OCI-LY1 (cell line): Measurements from ENCODE around the gene CACNG5.

Source experiments
- H2AFZ ChIP-seq: fragments of 200-600 bp; sonication (generic), shearing (Covaris generic); 2 replicates; pipeline ENCODE4 v1.6.0; 2014; ENCODE audit warnings: antibody characterized with exemption, mild to moderate bottlenecking, low read length
- H3F3A ChIP-seq: fragments of 200-600 bp; sonication (generic), shearing (Covaris generic); 2 replicates; pipeline ENCODE4 v1.6.0; 2014; ENCODE audit warnings: mild to moderate bottlenecking, antibody characterized with exemption, low read length, moderate library complexity; ENCODE audit not compliant: insufficient read depth
- H3K27ac ChIP-seq: fragments of 200-600 bp; sonication (generic); 2 replicates; pipeline ENCODE4 v1.5.1; 2014; ENCODE audit warnings: low read length, mixed run types, mild to moderate bottlenecking, low read depth; ENCODE audit not compliant: poor library complexity, severe bottlenecking
- H3K27me3 ChIP-seq: fragments of 200-600 bp; sonication (generic); 2 replicates; pipeline ENCODE4 v1.6.0; 2014; ENCODE audit warnings: antibody characterized with exemption, mild to moderate bottlenecking, low read length, moderate library complexity; ENCODE audit not compliant: insufficient read depth
- H3K36me3 ChIP-seq: fragments of 200-600 bp; sonication (generic); 2 replicates; pipeline ENCODE4 v1.6.1; 2014; ENCODE audit warnings: mild to moderate bottlenecking, antibody characterized with exemption, low read length, moderate library complexity, mixed read lengths; ENCODE audit not compliant: insufficient read depth
- H3K4me1 ChIP-seq: fragments of 200-600 bp; sonication (generic); 2 replicates; pipeline ENCODE4 v1.5.1; 2014; ENCODE audit warnings: mild to moderate bottlenecking, low read length, moderate library complexity; ENCODE audit not compliant: insufficient read depth, severe bottlenecking
- H3K4me2 ChIP-seq: fragments of 200-600 bp; sonication (generic), shearing (Covaris generic); 2 replicates; pipeline ENCODE4 v1.6.1; 2014; ENCODE audit warnings: low read length
- H3K4me3 ChIP-seq: fragments of 200-600 bp; sonication (generic); 2 replicates; pipeline ENCODE4 v1.5.1; 2014; ENCODE audit warnings: low read length, low read depth, mild to moderate bottlenecking, mixed read lengths; ENCODE audit not compliant: poor library complexity, severe bottlenecking
- H3K79me2 ChIP-seq: fragments of 200-600 bp; shearing (Covaris generic); 2 replicates; pipeline ENCODE4 v1.6.1; 2016; ENCODE audit warnings: mixed run types, low read length, mixed read lengths; ENCODE audit not compliant: insufficient read depth
- H3K9ac ChIP-seq: fragments of 200-600 bp; sonication (generic), shearing (Covaris generic); 2 replicates; pipeline ENCODE4 v1.6.1; 2014; ENCODE audit warnings: mild to moderate bottlenecking, low read length, mixed read lengths
- H3K9me2 ChIP-seq: fragments of 200-600 bp; sonication (generic), shearing (Covaris generic); 2 replicates; pipeline ENCODE4 v1.6.1; 2014; ENCODE audit warnings: low read depth, mild to moderate bottlenecking, low read length, mixed read lengths
- H3K9me3 ChIP-seq: fragments of 200-600 bp; shearing (Covaris generic); 2 replicates; pipeline ENCODE4 v1.6.1; 2014; ENCODE audit warnings: low read length, mixed read lengths
- H4K20me1 ChIP-seq: fragments of 200-600 bp; sonication (generic), shearing (Covaris generic); 2 replicates; pipeline ENCODE4 v1.6.0; 2016; ENCODE audit warnings: mild to moderate bottlenecking, low read length; ENCODE audit not compliant: insufficient read depth
- EZH2 ChIP-seq: fragments of 200-600 bp; sonication (generic), shearing (Covaris generic); IDR thresholded peaks from 2 replicates; pipeline ENCODE4 v1.8.0; 2017; ENCODE audit warnings: borderline replicate concordance, mixed run types, mild to moderate bottlenecking, antibody characterized with exemption, low read length, moderate library complexity, mixed read lengths
- TF ChIP-seq, protein P1 (sequence below): fragments of 200-600 bp; sonication (generic), shearing (Covaris generic); IDR thresholded peaks from 2 replicates; pipeline ENCODE4 v1.5.1; 2017; ENCODE audit warnings: mild to moderate bottlenecking, antibody characterized with exemption, low read length, moderate library complexity, mixed read lengths

CACNG5 gene

DNA sequence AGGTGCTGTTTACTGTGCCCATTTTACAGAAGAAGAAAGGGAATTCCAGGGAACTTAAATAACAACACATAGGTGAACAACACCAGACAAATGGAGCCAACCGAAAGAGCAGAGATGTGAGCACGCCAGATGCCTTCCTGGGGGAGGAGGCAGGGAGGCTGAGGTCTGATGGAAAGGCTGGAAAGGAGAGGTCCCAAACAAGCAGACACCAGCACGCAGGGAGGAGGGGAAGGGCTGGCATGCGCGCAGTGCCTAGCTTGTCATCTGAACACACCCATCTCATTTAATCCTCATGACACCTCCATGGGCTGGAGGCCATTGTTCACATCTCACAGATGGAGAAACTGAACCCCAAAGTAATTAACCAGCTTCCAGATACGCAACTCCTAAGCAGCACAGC is 20.9 kb upstream of the CACNG5 start:
- Histone ChIP-seq H4K20me1 (no peaks in the 10 kb centered on the region), H3K9me3 (0 out of 2 replicates have a peak, but pooled peaks cover 6% of the 10 kb centered on the region), H2AFZ (no peak overlapping the region), H3K27ac (no peak overlapping the region), H3K9ac (no peak overlapping the region), H3F3A (no peaks in the 10 kb centered on the region), H3K79me2 (no peaks in the 10 kb centered on the region), H3K9me2 (no peaks in the 10 kb centered on the region), H3K4me1 (peaks cover 19% of the 10 kb centered on the region), H3K4me2 (no peak overlapping the region), H3K27me3 (peaks cover 4% of the 10 kb centered on the region; the same call in 1 of the 2 replicates), H3K4me3 (no peak overlapping the region), H3K36me3 (no peaks in the 10 kb centered on the region; the same call in 1 of the 2 replicates)
- TF ChIP-seq EZH2, result no peak
- TF ChIP-seq, protein P1, sequence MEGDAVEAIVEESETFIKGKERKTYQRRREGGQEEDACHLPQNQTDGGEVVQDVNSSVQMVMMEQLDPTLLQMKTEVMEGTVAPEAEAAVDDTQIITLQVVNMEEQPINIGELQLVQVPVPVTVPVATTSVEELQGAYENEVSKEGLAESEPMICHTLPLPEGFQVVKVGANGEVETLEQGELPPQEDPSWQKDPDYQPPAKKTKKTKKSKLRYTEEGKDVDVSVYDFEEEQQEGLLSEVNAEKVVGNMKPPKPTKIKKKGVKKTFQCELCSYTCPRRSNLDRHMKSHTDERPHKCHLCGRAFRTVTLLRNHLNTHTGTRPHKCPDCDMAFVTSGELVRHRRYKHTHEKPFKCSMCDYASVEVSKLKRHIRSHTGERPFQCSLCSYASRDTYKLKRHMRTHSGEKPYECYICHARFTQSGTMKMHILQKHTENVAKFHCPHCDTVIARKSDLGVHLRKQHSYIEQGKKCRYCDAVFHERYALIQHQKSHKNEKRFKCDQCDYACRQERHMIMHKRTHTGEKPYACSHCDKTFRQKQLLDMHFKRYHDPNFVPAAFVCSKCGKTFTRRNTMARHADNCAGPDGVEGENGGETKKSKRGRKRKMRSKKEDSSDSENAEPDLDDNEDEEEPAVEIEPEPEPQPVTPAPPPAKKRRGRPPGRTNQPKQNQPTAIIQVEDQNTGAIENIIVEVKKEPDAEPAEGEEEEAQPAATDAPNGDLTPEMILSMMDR, result no peak

DNA sequence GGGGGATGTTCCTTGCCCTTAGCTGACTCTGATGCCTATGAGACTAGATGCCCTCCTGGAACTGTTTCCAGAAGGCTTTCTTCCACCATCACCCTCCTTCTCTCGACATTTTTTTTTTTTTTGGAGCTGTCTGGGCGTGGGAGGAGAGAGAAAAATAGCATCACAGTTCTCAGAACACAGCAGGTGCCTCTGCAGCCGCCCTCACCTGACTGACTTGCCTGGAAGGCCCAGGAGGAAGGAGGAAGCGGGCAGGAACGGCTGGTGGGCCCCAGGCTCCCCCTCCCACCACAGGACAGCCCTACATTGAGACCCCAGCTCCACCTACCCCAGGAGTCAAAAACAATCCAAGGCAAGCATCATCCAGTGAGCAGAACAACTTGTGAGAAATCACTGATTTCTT is 20.3 kb upstream of the CACNG5 start:
- 0 out of 2 replicates have a peak, but pooled peaks cover 6% of the 10 kb centered on the region for H3K9me3 ChIP-seq
- H3K9ac ChIP-seq, result no peak overlapping the region
- H3K9me2 ChIP-seq, result no peaks in the 10 kb centered on the region
- H3K4me1 ChIP-seq, result peaks cover 16% of the 10 kb centered on the region
- peaks cover 7% of the 10 kb centered on the region; the same call in 1 of the 2 replicates for H3K27me3 ChIP-seq
- H3F3A ChIP-seq, result no peaks in the 10 kb centered on the region
- H3K36me3 ChIP-seq, result no peaks in the 10 kb centered on the region; the same call in 1 of the 2 replicates
- TF ChIP-seq, protein P1, result no peak
- no peak for TF ChIP-seq EZH2
- H2AFZ ChIP-seq, result no peak overlapping the region
- no peak overlapping the region for H3K27ac ChIP-seq
- H3K4me2 ChIP-seq, result no peak overlapping the region
- no peaks in the 10 kb centered on the region for H4K20me1 ChIP-seq
- no peak overlapping the region for H3K4me3 ChIP-seq
- no peaks in the 10 kb centered on the region for H3K79me2 ChIP-seq

DNA sequence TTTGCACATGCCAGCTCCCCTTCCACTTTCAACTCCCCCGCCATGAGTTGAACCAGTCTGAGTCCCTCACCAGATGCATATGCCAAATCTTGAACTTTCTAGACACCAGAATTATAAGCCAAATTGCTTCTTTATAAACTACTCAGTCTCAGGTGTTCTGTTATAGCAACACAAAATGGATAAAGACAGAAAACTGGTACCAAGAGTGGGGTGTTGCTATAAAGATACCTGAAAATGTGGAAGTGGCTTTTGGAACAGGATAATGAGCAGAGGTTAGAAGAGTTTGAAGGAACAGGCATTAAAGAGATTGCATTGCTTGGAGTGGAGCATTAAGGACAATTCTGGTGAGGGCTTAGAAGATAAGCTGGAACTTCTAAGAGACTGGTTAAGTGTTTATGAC is 17.2 kb upstream of the CACNG5 start:
- Histone ChIP-seq H3K36me3 (no peaks in the 10 kb centered on the region; the same call in 1 of the 2 replicates), H2AFZ (no peak overlapping the region), H3K4me3 (no peak overlapping the region), H3F3A (no peaks in the 10 kb centered on the region), H3K9me2 (no peaks in the 10 kb centered on the region), H3K4me2 (no peak overlapping the region), H4K20me1 (no peaks in the 10 kb centered on the region), H3K4me1 (no peaks in the 10 kb centered on the region), H3K9me3 (0 out of 2 replicates have a peak, but pooled peaks cover 6% of the 10 kb centered on the region), H3K9ac (no peak overlapping the region), H3K27me3 (peaks cover 9% of the 10 kb centered on the region; the same call in 1 of the 2 replicates), H3K79me2 (no peaks in the 10 kb centered on the region), H3K27ac (no peak overlapping the region)
- TF ChIP-seq, protein P1, result no peak
- no peak for TF ChIP-seq EZH2
